ENCODE data around the gene MRPL44.

Gene MRPL44

GRCh38 chr2:223971731-223972130 lies 14.5 kb downstream of the MRPL44 start:
- Histone ChIP-seq H4K8ac (ENCODE audit: low read depth, low read length) (no peak overlapping the region), H3K27me3 (ENCODE audit: control insufficient read depth in 3 of 3, insufficient read depth in 3 of 3, low read depth in 1 of 3, low read length in 3 of 3) (no peaks in the 10 kb centered on the region), H2AFZ (ENCODE audit: low read length) (no peak overlapping the region), H3K4me2 (ENCODE audit: insufficient read depth, low read length, poor library complexity, severe bottlenecking) (no peak overlapping the region), H3K4me3 (ENCODE audit: low read length in 2 of 2) (no peak overlapping the region), H2BK12ac (ENCODE audit: low read length) (no peak overlapping the region), H2AK5ac (ENCODE audit: low read depth, low read length) (no peak overlapping the region), H2BK5ac (ENCODE audit: low read length) (no peak overlapping the region), H3K27ac (replicated peaks; ENCODE audit: low read length) (no peak overlapping the region), H4K91ac (ENCODE audit: low read depth, low read length, poor library complexity) (no peak overlapping the region), H3K36me3 (replicated peaks in 1 of 2; ENCODE audit: control insufficient read depth in 2 of 2, insufficient read depth in 2 of 2, low read length in 2 of 2) (peaks cover 2 to 25% of the 10 kb centered on the region in 2 donors), H3K23ac (ENCODE audit: low read depth, low read length, poor library complexity) (no peak overlapping the region), H3K4ac (ENCODE audit: low read length) (no peak overlapping the region), H2BK120ac (ENCODE audit: low read depth, low read length) (no peak overlapping the region), H2BK15ac (ENCODE audit: low read length) (no peak overlapping the region), H3K9ac (ENCODE audit: low read depth, low read length, poor library complexity) (no peak overlapping the region), H3K79me1 (ENCODE audit: low read depth, low read length) (no peaks in the 10 kb centered on the region), H3K14ac (ENCODE audit: low read length) (no peak overlapping the region), H3K18ac (ENCODE audit: low read length) (no peak overlapping the region), H3K4me1 (ENCODE audit: control insufficient read depth in 2 of 2, insufficient read depth in 1 of 2, low read depth in 1 of 2, low read length in 2 of 2) (no peaks in the 10 kb centered on the region), H3K9me3 (replicated peaks in 1 of 2; ENCODE audit: control insufficient read depth in 2 of 2, insufficient read depth in 1 of 2, low read depth in 1 of 2, low read length in 2 of 2) (no peaks in the 10 kb centered on the region)
- DNase-seq (ENCODE audit: low spot score) = no peak
- WGBS, 2 donors (ENCODE audit: extremely low coverage in 2 of 2, insufficient read length in 2 of 2, insufficient replicate concordance in 1 of 2) = no CpG with 5 or more reads among the region's 5 CpGs

- Histone ChIP-seq H4K8ac (ENCODE audit: low read depth, low read length) (no peak overlapping the region), H2BK5ac (ENCODE audit: low read length) (no peak overlapping the region), H2BK12ac (ENCODE audit: low read length) (no peak overlapping the region), H3K23ac (ENCODE audit: low read depth, low read length, poor library complexity) (no peak overlapping the region), H3K27me3 (ENCODE audit: control insufficient read depth in 3 of 3, insufficient read depth in 3 of 3, low read depth in 1 of 3, low read length in 3 of 3) (no peaks in the 10 kb centered on the region), H3K14ac (ENCODE audit: low read length) (no peak overlapping the region), H3K9ac (ENCODE audit: low read depth, low read length, poor library complexity) (no peak overlapping the region), H3K4me1 (ENCODE audit: control insufficient read depth in 2 of 2, insufficient read depth in 1 of 2, low read depth in 1 of 2, low read length in 2 of 2) (no peaks in the 10 kb centered on the region), H3K27ac (replicated peaks; ENCODE audit: low read length) (no peak overlapping the region), H3K36me3 (replicated peaks in 1 of 2; ENCODE audit: control insufficient read depth in 2 of 2, insufficient read depth in 2 of 2, low read length in 2 of 2) (peaks cover 0 to 15% of the 10 kb centered on the region in 2 donors), H2BK15ac (ENCODE audit: low read length) (no peak overlapping the region), H3K4me2 (ENCODE audit: insufficient read depth, low read length, poor library complexity, severe bottlenecking) (no peak overlapping the region), H3K79me1 (ENCODE audit: low read depth, low read length) (no peaks in the 10 kb centered on the region), H2AK5ac (ENCODE audit: low read depth, low read length) (no peak overlapping the region), H2BK120ac (ENCODE audit: low read depth, low read length) (no peak overlapping the region), H3K4me3 (ENCODE audit: low read length in 2 of 2) (no peak overlapping the region), H3K9me3 (replicated peaks in 1 of 2; ENCODE audit: control insufficient read depth in 2 of 2, insufficient read depth in 1 of 2, low read depth in 1 of 2, low read length in 2 of 2) (no peaks in the 10 kb centered on the region), H3K4ac (ENCODE audit: low read length) (no peak overlapping the region), H3K18ac (ENCODE audit: low read length) (no peak overlapping the region), H2AFZ (ENCODE audit: low read length) (no peak overlapping the region), H4K91ac (ENCODE audit: low read depth, low read length, poor library complexity) (no peak overlapping the region)
- no CpG with 5 or more reads among the region's 7 CpGs for WGBS, 2 donors (ENCODE audit: extremely low coverage in 2 of 2, insufficient read length in 2 of 2, insufficient replicate concordance in 1 of 2)
- DNase-seq (ENCODE audit: low spot score) = no peak
Measured at GRCh38 chr2:223972656-223973102, 15.4 kb downstream of the MRPL44 start.

- H3K4me1 ChIP-seq (ENCODE audit: control insufficient read depth in 2 of 2, insufficient read depth in 1 of 2, low read depth in 1 of 2, low read length in 2 of 2) = no peaks in the 10 kb centered on the region
- H2BK12ac ChIP-seq (ENCODE audit: low read length) = no peak overlapping the region
- H3K4ac ChIP-seq (ENCODE audit: low read length) = no peak overlapping the region
- WGBS, 2 donors (ENCODE audit: extremely low coverage in 2 of 2, insufficient read length in 2 of 2, insufficient replicate concordance in 1 of 2) = no CpG with 5 or more reads among the region's 3 CpGs
- no peak overlapping the region for H2BK5ac ChIP-seq (ENCODE audit: low read length)
- no peak overlapping the region for H3K4me3 ChIP-seq (ENCODE audit: low read length in 2 of 2)
- H3K79me1 ChIP-seq (ENCODE audit: low read depth, low read length) = no peaks in the 10 kb centered on the region
- H4K8ac ChIP-seq (ENCODE audit: low read depth, low read length) = no peak overlapping the region
- H4K91ac ChIP-seq (ENCODE audit: low read depth, low read length, poor library complexity) = no peak overlapping the region
- H2BK120ac ChIP-seq (ENCODE audit: low read depth, low read length) = no peak overlapping the region
- peaks cover 0 to 6% of the 10 kb centered on the region in 2 donors for H3K36me3 ChIP-seq (replicated peaks in 1 of 2; ENCODE audit: control insufficient read depth in 2 of 2, insufficient read depth in 2 of 2, low read length in 2 of 2)
- H3K27me3 ChIP-seq (ENCODE audit: control insufficient read depth in 3 of 3, insufficient read depth in 3 of 3, low read depth in 1 of 3, low read length in 3 of 3) = no peaks in the 10 kb centered on the region
- no peaks in the 10 kb centered on the region for H3K9me3 ChIP-seq (replicated peaks in 1 of 2; ENCODE audit: control insufficient read depth in 2 of 2, insufficient read depth in 1 of 2, low read depth in 1 of 2, low read length in 2 of 2)
- no peak overlapping the region for H3K9ac ChIP-seq (ENCODE audit: low read depth, low read length, poor library complexity)
- no peak overlapping the region for H3K23ac ChIP-seq (ENCODE audit: low read depth, low read length, poor library complexity)
- DNase-seq (ENCODE audit: low spot score) = no peak
- no peak overlapping the region for H2AFZ ChIP-seq (ENCODE audit: low read length)
- H2AK5ac ChIP-seq (ENCODE audit: low read depth, low read length) = no peak overlapping the region
- H3K18ac ChIP-seq (ENCODE audit: low read length) = no peak overlapping the region
- no peak overlapping the region for H3K14ac ChIP-seq (ENCODE audit: low read length)
- no peak overlapping the region for H2BK15ac ChIP-seq (ENCODE audit: low read length)
- H3K4me2 ChIP-seq (ENCODE audit: insufficient read depth, low read length, poor library complexity, severe bottlenecking) = no peak overlapping the region
- H3K27ac ChIP-seq (replicated peaks; ENCODE audit: low read length) = no peak overlapping the region
Measured at GRCh38 chr2:223973606-223974005, 16.3 kb downstream of the MRPL44 start.

- Histone ChIP-seq H3K4me3 (ENCODE audit: low read length in 2 of 2) (no peak overlapping the region), H3K23ac (ENCODE audit: low read depth, low read length, poor library complexity) (no peak overlapping the region), H3K4me2 (ENCODE audit: insufficient read depth, low read length, poor library complexity, severe bottlenecking) (no peak overlapping the region), H3K27me3 (ENCODE audit: control insufficient read depth in 3 of 3, insufficient read depth in 3 of 3, low read depth in 1 of 3, low read length in 3 of 3) (no peaks in the 10 kb centered on the region), H3K14ac (ENCODE audit: low read length) (no peak overlapping the region), H3K4me1 (ENCODE audit: control insufficient read depth in 2 of 2, insufficient read depth in 1 of 2, low read depth in 1 of 2, low read length in 2 of 2) (no peaks in the 10 kb centered on the region), H2AFZ (ENCODE audit: low read length) (no peak overlapping the region), H2BK5ac (ENCODE audit: low read length) (no peak overlapping the region), H4K91ac (ENCODE audit: low read depth, low read length, poor library complexity) (no peak overlapping the region), H4K8ac (ENCODE audit: low read depth, low read length) (no peak overlapping the region), H3K79me1 (ENCODE audit: low read depth, low read length) (no peaks in the 10 kb centered on the region), H2BK12ac (ENCODE audit: low read length) (no peak overlapping the region), H3K18ac (ENCODE audit: low read length) (no peak overlapping the region), H3K4ac (ENCODE audit: low read length) (no peak overlapping the region), H3K9ac (ENCODE audit: low read depth, low read length, poor library complexity) (no peak overlapping the region), H2BK120ac (ENCODE audit: low read depth, low read length) (no peak overlapping the region), H2AK5ac (ENCODE audit: low read depth, low read length) (no peak overlapping the region), H3K27ac (replicated peaks; ENCODE audit: low read length) (no peak overlapping the region), H3K36me3 (replicated peaks in 1 of 2; ENCODE audit: control insufficient read depth in 2 of 2, insufficient read depth in 2 of 2, low read length in 2 of 2) (no peaks in the 10 kb centered on the region), H3K9me3 (replicated peaks in 1 of 2; ENCODE audit: control insufficient read depth in 2 of 2, insufficient read depth in 1 of 2, low read depth in 1 of 2, low read length in 2 of 2) (no peaks in the 10 kb centered on the region), H2BK15ac (ENCODE audit: low read length) (no peak overlapping the region)
- no peak for DNase-seq (ENCODE audit: low spot score)
- no CpG with 5 or more reads among the region's 3 CpGs for WGBS, 2 donors (ENCODE audit: extremely low coverage in 2 of 2, insufficient read length in 2 of 2, insufficient replicate concordance in 1 of 2)
Measured at GRCh38 chr2:223976635-223977226, 19.5 kb downstream of the MRPL44 start.

Measured in neuronal stem cell (in vitro differentiated cells).